KOPT-K1 (cell line): ENCODE results near the gene WWP2.

Experiments
- H3K27ac ChIP-seq: fragments of 200-600 bp; sonication (generic); 2 replicates; pipeline ENCODE4 v1.5.1; 2016; ENCODE audit warnings: antibody characterized with exemption, mild to moderate bottlenecking, low read depth, low read length; ENCODE audit not compliant: poor library complexity, severe bottlenecking
- H3K36me3 ChIP-seq: fragments of 200-600 bp; sonication (generic); 2 replicates; pipeline ENCODE4 v1.5.1; 2017; ENCODE audit warnings: antibody characterized with exemption, mild to moderate bottlenecking, low read length, moderate library complexity; ENCODE audit not compliant: insufficient read depth
- H3K9me3 ChIP-seq: fragments of 200-600 bp; sonication (generic); 2 replicates; pipeline ENCODE4 v1.5.1; 2017; ENCODE audit warnings: antibody characterized with exemption, low read length, mild to moderate bottlenecking; ENCODE audit not compliant: insufficient read depth, poor library complexity, severe bottlenecking

Gene WWP2

DNA sequence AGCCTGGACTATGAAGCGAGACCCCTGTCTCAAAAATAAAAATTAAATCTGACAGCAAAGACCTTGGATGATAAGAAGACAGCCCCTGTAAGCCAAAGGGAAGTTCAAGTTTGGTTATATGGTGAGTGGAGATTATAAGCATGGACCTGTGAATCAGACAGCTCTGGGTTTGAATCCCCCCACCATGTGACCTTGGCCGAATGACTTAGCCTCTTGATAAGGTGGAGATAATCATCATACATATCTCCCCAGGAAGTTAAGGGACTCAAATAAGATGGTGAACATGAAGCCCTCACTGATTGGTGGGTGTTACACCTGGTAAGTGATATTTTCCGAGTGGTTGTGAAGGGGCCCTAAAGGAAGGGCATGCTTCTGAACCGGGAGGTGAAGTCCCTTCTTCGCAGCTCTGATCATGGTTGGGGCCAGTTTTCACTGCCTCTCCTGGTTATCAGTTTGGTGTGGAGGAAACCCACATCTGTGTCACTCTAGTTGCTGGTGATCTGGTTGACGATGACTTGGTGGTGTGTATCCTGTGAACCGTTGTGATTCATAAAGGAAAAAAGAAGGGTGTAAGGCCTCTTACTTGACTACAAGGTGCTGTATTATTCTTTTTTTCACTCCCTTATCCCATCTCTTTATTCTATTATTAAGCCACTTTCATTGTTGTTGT is 127.3 kb downstream of the WWP2 start:
- H3K27ac ChIP-seq, result no peak overlapping the region
- H3K9me3 ChIP-seq, result peaks cover 7% of the 10 kb centered on the region
- H3K36me3 ChIP-seq, result peaks cover 17% of the 10 kb centered on the region; the same call in 1 of the 2 replicates

DNA sequence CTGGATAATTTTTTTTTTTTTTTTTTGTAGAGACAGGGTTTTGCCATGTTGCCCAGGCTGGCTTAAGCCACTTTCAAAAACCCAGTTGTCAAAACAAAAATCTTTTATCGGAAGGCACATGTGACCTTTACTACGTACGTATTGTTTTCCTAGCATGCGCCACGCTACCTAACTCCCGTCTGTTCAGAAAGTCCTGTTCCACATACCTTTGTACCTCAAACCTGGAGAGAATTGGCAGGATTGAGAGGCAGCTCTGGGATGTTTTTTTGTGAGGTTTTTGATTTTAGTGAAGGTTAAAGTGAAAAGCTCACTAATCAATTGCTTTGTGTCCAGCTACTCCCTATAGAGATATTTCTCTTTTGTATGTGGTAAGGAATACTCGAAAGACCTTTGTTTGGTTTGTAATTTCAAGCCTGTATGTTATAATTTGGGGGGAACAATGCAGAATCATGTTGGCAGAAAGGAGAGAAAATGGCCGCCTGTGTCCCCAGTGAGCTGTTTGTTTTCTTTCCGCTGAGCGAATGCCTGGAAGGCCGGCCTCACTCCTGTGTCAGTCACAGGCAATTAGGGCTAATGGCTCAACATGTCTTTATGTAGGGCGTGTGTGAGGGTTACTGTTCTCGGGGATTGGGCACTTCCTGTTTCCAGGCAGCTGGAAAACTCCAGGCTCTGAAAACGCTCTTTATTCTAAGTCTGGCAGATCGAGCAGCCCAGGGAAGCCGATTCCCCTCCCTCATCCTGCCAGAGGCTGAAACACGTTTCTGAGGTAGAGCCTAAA is 128.2 kb downstream of the WWP2 start:
- Histone ChIP-seq H3K36me3 (peaks cover 17% of the 10 kb centered on the region; the same call in 1 of the 2 replicates), H3K27ac (no peak overlapping the region), H3K9me3 (no peaks in the 10 kb centered on the region)

DNA sequence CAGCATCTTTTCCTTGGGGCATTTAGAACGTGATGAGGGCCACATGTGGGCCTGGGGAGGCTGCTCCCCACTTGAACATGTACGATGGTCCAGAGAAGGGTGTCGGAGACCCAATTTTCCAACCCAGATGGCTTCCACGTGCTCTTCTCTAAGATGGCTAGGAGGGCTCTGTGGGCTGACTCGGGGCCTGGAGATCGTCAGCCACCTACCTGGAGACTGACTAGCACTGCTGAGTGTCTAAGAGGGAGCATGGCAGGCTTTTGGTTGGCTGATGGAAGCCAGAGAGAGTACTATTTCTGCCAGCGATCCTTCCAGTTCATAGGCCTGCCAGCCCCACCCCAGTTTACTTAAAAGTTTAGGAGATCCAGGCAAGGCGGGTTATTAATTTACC is 128.8 kb downstream of the WWP2 start:
- Histone ChIP-seq H3K27ac (no peak overlapping the region), H3K36me3 (peaks cover 17% of the 10 kb centered on the region; the same call in 1 of the 2 replicates), H3K9me3 (no peaks in the 10 kb centered on the region)

DNA sequence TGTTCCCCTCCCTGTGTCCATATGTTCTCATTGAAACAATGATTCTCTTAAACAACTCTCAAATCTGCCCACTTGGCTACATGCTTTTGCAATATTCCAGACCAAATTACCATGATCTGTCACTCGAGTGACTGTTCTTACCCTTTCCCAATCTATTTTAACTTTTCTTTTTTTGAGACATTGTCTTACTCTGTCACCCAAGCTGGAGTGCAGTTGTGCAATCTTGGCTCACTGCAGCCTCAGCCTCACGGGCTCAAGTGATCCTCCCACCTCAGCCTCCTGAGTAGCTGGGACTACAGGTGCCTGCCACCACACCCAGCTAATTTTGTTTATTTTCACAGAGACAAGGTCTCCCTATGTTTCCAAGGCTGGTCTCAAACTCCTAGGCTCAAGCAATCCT is 130.2 kb downstream of the WWP2 start:
- Histone ChIP-seq H3K36me3 (peaks cover 17% of the 10 kb centered on the region; the same call in 1 of the 2 replicates), H3K9me3 (no peaks in the 10 kb centered on the region), H3K27ac (no peak overlapping the region)

DNA sequence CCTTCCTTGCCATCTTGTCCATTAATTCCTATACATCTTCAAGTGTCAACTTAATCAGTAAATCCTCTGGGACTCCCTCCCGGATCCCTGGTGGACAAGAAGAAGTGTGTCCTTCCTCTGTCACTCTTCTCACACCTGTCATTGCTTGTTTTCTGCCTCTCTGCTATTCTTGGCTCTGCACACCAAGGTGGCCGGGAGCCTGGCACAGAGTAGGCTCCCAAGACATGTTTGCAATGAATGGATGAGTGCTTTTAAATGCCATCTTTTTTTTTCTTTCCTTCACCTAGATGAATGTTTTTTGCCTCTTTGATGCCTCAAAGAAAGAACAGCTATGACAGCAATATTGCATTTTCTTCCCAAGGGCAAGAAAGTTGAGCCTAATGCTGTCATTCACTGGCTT is 131.0 kb downstream of the WWP2 start:
- H3K27ac ChIP-seq, result no peak overlapping the region
- H3K36me3 ChIP-seq, result peaks cover 17% of the 10 kb centered on the region; the same call in 1 of the 2 replicates

DNA sequence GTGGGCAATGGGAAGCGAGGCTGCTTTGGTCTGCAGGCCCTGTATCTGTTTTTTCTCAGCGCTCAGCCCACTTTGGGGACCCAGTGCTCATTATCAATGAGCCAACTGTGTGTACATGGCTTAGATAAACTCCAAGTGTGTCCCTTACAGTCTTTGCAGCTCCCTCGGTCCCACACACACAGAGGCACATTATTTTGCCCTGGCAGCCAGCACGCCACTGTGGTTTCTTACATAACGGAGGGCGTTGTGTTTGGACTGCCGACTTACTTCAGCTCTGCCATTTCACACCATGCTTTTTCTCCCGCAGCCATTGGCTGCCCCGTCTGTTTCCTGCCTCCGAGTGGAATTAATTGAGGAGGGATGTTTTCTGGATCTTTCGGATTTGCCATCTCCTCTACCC is 132.5 kb downstream of the WWP2 start:
- Histone ChIP-seq H3K36me3 (0 out of 2 replicates have a peak, but pooled peaks cover 4% of the 10 kb centered on the region), H3K9me3 (no peaks in the 10 kb centered on the region), H3K27ac (no peak overlapping the region)

More for the DNA sequence above, 131.0 kb downstream of the WWP2 start:
- no peaks in the 10 kb centered on the region for H3K9me3 ChIP-seq

DNA sequence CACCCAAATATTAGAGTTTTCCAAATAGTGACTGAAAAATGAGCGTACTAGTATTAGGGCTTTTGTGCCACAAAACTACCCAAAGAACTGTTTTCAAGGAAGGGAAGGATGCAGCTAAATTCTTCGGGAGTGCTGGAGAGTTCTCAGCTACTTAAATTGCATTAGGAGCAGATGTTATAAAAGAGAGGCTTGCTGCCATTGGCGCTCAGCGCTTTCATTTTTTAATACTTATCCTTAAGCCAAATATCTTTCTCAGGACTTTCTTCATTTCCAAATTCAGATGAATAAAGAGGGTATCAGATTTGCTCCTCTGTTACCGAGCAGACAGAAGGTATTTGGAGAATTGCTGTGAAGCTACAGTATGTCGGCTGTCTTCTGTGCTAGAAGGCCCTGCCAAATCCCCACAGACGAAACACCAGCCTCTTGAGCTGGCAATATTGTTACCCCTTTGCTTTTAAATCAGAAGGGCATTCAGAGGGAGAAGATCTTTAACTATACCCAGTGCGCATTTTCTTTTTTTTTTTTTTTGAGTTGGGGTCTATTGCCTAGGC is 141.8 kb downstream of the WWP2 start:
- no peaks in the 10 kb centered on the region; the same call in 1 of the 2 replicates for H3K36me3 ChIP-seq
- no peaks in the 10 kb centered on the region for H3K9me3 ChIP-seq
- no peak overlapping the region for H3K27ac ChIP-seq

DNA sequence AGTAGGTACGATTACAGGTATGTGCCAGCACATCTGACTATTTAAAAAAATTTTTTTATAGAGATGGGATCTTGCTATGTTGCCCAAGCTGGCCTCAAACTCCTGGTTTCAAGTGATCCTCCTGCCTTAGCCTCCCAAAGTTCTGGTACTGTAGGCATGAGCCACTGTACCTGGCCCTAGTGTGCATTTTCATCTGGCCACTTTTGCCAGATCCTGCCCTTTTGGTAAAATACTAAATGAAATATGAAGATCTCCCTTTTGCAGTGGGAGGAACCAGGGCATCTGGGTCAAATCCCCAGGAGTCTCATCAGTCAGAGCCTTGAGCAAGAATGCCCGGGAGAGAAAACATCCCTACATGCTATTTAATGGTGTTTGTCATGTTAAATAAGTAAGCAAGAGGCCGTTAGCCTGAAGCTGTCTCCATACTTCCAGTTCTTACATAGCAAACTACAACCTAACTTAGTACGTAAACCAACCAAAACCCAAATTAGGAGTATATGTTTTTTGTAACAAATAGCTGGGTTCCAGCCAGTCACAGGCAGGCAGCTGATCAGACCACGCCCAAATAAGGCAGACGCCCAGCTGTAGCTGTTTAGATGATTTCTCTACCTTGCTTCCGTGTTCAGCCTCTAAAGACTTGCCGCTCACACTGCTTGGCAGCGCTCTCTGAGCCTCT is 142.5 kb downstream of the WWP2 start:
- peaks cover 5% of the 10 kb centered on the region for H3K36me3 ChIP-seq
- no peaks in the 10 kb centered on the region for H3K9me3 ChIP-seq
- no peak overlapping the region for H3K27ac ChIP-seq

DNA sequence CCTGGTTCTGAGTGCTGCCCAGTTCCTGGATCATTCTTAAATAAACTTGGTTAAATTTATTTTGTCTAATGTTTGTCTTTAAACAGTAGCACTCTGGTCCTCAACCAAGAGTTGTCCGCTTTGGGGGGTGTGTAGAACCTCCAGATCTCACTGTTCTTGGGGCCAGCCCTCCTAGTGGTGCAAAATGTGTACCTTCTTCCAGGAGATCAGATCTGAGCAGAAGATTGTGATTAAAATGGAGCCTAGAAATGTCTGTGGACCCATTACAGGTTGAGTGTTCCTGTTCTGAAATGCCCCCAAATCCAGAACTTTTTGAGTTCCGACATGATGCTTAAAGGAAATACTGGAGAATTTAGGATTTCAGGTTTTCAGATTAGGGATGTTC is 143.0 kb downstream of the WWP2 start:
- Histone ChIP-seq H3K36me3 (peaks cover 7% of the 10 kb centered on the region), H3K27ac (no peak overlapping the region), H3K9me3 (no peaks in the 10 kb centered on the region)

DNA sequence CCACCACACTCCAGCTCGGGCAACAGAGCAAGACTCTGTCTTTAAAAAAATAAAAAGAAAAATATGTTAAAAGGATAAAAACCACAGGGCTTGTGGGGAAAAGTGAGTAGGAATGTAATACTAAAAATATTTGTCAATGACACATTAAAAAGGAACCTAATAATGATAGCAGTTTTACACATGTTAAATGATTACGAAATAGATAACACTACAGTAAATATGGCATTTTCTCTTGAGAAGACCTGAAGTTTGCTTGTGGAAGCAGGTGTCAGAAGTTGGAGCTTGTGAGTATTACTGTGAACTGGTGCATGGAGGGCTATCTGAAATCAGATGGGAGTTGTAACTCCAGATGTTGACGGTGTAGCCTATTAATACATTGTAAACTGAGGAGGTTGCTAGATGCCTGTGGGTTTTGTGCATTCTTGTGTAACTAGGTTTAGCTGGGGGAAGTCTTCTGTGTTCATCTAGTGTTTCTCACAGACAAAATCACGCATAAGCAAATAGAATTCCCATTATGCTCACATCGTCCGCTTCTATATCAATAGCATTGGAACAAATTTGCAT is 144.8 kb downstream of the WWP2 start:
- Histone ChIP-seq H3K36me3 (peaks cover 14% of the 10 kb centered on the region), H3K9me3 (no peaks in the 10 kb centered on the region)

DNA sequence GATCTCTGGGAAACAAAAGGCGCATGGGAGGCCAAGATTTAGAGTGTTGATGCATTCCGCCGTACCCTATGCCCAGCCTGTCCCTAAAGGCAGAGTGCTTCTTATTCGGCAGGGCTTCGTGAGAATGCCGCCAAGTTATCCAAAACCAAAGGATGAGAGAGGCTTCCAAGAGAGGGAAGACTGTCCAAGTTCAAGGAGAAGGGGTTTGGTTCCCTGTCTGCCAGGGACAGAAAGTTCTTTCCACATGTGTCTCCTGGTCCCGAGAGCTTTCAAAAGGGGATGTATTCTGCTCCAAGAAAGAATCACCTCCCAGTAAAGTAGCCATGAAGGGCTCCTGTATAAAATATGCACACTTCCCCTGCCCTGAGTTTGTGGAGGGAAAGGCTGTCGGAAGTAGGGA is 146.9 kb downstream of the WWP2 start:
- peaks cover 14% of the 10 kb centered on the region for H3K36me3 ChIP-seq
- H3K27ac ChIP-seq, result no peak overlapping the region
- H3K9me3 ChIP-seq, result no peaks in the 10 kb centered on the region

More for the DNA sequence above, 144.8 kb downstream of the WWP2 start:
- no peak overlapping the region for H3K27ac ChIP-seq

DNA sequence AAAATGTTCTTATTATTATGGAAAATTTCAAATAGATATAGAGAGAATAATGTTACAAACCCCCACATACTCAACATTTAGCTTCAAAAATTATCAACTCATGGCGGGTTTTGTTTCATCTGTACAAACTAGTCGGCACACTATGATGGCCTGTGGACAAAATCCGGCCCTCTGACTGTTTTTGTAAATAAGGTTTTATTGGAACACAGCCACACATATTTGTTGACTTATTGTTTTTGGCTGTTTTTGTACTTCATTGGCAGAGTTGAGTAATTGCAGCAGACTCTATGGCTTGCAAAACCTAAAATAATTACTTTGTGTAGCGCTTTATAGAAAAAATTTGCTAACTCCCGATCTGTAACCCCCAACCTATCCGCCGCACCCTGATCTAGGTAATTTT is 147.6 kb downstream of the WWP2 start:
- Histone ChIP-seq H3K27ac (no peak overlapping the region), H3K36me3 (peaks cover 14% of the 10 kb centered on the region), H3K9me3 (no peaks in the 10 kb centered on the region)

DNA sequence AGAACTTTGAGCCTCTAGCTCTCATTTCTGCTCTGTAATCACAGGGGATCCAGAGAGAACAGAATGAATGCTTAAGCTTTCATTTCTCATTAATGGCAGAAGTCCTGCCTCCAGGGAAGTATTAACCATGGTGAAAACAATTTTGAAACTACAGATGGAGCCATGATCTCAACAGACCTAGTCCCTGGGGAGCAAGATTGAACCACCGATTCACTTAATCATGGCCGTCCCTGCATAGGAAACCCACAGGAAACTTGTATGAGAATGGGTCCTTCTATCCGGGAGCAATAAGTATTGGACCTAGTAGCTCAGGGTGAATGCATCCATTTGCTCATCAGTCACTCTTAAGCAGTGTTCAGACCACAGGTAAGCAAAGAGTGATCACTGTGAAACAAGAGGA is 148.8 kb downstream of the WWP2 start:
- no peaks in the 10 kb centered on the region for H3K9me3 ChIP-seq
- H3K36me3 ChIP-seq, result peaks cover 14% of the 10 kb centered on the region
- no peak overlapping the region for H3K27ac ChIP-seq

DNA sequence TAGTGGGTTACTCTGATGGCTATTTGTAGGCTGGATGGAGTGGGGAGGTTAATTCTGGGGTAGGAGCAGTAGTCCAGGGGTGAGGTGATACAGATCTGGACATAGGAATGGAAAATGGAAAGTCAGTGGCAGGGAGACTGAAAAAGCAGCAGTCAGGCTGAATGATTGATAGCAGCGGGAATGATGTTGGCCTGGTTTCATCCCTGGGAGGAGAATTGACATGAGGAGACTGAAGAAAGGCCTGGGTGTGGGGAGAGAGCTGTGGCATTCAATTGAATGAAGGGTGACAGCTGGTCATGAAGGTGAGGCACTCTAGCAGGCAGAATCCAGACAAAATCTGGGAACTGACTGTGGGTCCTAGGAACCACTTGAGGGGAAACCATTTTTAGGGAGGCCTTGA is 154.3 kb downstream of the WWP2 start:
- Histone ChIP-seq H3K9me3 (no peaks in the 10 kb centered on the region), H3K27ac (no peak overlapping the region), H3K36me3 (no peaks in the 10 kb centered on the region)

DNA sequence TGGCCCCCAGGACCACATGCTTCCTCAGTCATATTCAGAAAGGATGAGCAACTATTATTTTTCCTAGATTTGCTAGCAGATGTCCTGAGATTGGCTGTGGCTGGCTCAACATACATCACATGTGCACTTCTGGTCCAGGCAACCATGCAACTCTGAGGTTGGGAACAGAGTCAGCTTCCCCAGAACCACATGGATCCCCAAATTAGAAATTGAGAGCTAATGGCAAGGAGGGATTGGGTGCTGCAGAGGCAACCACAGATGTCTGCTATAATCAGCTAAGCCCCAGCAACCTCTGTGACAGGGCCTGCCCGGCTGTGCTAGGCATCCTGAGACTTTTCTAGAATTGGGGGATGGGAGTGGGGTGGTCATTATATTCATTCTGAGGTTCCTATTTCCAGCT is 155.2 kb downstream of the WWP2 start:
- no peak overlapping the region for H3K27ac ChIP-seq
- H3K9me3 ChIP-seq, result no peaks in the 10 kb centered on the region
- no peaks in the 10 kb centered on the region for H3K36me3 ChIP-seq
